BLaER1 treated with 17β-estradiol and CSF1 and Interleukin-3, amounts not matched to agents 10 nM and 100 nM (cell line): Measurements from ENCODE around the gene MYO9B.
A peak's percentile ranks its signal among the peaks of the same experiment; 100 is the strongest.

Experiments used
- H3K27ac ChIP-seq, 11 experiments: shearing (Covaris generic); formaldehyde crosslinking; 2 replicates each; pipeline ENCODE4 v1.8.1; 2022
- H3K27me3 ChIP-seq, 11 experiments: shearing (Covaris generic); formaldehyde crosslinking; 2 replicates each; pipeline ENCODE4 v1.8.1; 2022
- H3K36me3 ChIP-seq, 11 experiments: shearing (Covaris generic); formaldehyde crosslinking; 2 replicates each; pipeline ENCODE4 v1.8.1; 2022
- H3K4me1 ChIP-seq, 10 experiments: shearing (Covaris generic); formaldehyde crosslinking; 2 replicates each; pipeline ENCODE4 v1.8.1; 2022
- H3K4me2 ChIP-seq, 11 experiments: shearing (Covaris generic); formaldehyde crosslinking; 2 replicates each; pipeline ENCODE4 v1.8.1; 2022
- H3K4me3 ChIP-seq, 10 experiments: shearing (Covaris generic); formaldehyde crosslinking; 2 replicates each; pipeline ENCODE4 v1.8.1; 2022
- H3K9ac ChIP-seq, 11 experiments: shearing (Covaris generic); formaldehyde crosslinking; 2 replicates each; pipeline ENCODE4 v1.8.1; 2022
- H3K9me3 ChIP-seq, 11 experiments: shearing (Covaris generic); formaldehyde crosslinking; replicated peaks in 1 of 11; 2 replicates each; pipeline ENCODE4 v1.8.1; 2022
- H4K20me1 ChIP-seq, 11 experiments: shearing (Covaris generic); formaldehyde crosslinking; 2 replicates each; pipeline ENCODE4 v1.8.1; 2022
- Cebpa-rat ChIP-seq, 11 experiments: shearing (Covaris generic); IDR thresholded peaks; 2 replicates each; pipeline ENCODE4 v1.8.1; 2022

The MYO9B gene

DNA sequence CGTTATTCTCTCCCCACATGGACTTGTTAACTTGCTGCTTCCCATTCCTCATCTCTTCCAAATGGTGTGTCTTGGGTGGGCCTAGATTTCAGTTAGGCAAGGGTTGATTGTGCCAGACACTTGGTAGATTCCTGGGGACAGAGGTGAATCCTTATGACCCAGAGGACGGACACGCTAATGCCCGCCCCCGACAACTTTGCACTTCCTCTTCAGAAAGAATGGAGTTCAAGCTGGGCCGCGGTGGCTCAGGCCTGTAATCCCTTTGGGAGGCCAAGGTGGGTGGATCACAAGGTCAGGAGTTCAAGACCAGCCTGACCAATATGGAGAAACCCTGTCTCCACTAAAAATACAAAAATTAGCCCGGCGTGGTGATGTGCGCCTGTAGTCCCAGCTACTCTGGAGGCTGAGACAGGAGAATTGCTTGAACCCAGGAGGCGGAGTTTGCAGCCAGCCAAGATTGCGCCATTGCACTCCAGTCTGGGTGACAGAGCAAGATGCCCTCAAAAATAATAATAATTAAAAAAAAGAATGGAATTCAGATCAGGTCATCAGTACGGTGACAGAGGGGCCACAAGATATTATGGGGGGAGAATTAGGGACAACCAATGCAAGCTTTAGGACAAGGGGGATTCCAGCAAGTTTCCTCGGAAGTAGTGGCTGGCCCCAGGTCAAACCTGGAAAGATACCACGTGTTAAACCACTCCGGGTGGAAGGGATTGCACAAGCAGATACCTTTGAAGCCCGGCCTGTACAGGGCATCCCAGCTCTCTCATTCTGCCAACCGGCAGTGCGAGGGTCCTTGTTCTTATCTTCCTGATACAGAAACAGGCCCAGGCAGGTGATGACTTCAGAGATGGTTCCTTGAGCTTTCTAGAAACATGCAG is 2.7 kb downstream of the MYO9B start:
- H3K27ac ChIP-seq, result peak overlapping the region in 10 of 11 experiments; percentile 79 to 99 (median 95); a peak in 18 of 22 replicates

GRCh38 chr19:17078920-17079709 is 3.5 kb downstream of the MYO9B start:
- Histone ChIP-seq H3K4me3 (peak overlapping the region; percentile 57 to 93 (median 64)), H3K9ac (peak overlapping the region; percentile 86 to 96 (median 91)), H3K4me2 (peak overlapping the region; percentile 92 to 100 (median 99)), H3K4me1 (peaks cover 72 to 81% (median 77%) of the 10 kb centered on the region in 10 experiments), H3K27me3 (no peaks in the 10 kb centered on the region), H3K9me3 (no peaks in the 10 kb centered on the region), H3K27ac (peak overlapping the region; percentile 79 to 99 (median 95)), H4K20me1 (peaks cover 46 to 80% (median 64%) of the 10 kb centered on the region in 11 experiments), H3K36me3 (peaks cover under 1 to 22% (median 15%) of the 10 kb centered on the region in 11 experiments; a peak in 14 of 22 replicates)
- TF ChIP-seq Cebpa-rat (IDR thresholded peaks at IDR 0.05), result no peak

More for the DNA sequence above, 2.7 kb downstream of the MYO9B start:
- Histone ChIP-seq H4K20me1 (peaks cover 47 to 80% (median 60%) of the 10 kb centered on the region in 11 experiments), H3K4me1 (peaks cover 72 to 81% (median 78%) of the 10 kb centered on the region in 10 experiments), H3K9ac (peak overlapping the region; percentile 86 to 96 (median 92); a peak in 20 of 22 replicates), H3K36me3 (peaks cover 3 to 17% (median 7%) of the 10 kb centered on the region in 11 experiments; a peak in 16 of 22 replicates), H3K27me3 (no peaks in the 10 kb centered on the region), H3K4me2 (peak overlapping the region; percentile 92 to 100 (median 99)), H3K4me3 (peak overlapping the region; percentile 57 to 97 (median 75); a peak in 15 of 20 replicates), H3K9me3 (no peaks in the 10 kb centered on the region)
- 0 out of 22 replicates have a peak, but pooled peaks of 1 of the 11 experiments have one; percentile 6 for TF ChIP-seq Cebpa-rat (IDR thresholded peaks at IDR 0.05)

DNA sequence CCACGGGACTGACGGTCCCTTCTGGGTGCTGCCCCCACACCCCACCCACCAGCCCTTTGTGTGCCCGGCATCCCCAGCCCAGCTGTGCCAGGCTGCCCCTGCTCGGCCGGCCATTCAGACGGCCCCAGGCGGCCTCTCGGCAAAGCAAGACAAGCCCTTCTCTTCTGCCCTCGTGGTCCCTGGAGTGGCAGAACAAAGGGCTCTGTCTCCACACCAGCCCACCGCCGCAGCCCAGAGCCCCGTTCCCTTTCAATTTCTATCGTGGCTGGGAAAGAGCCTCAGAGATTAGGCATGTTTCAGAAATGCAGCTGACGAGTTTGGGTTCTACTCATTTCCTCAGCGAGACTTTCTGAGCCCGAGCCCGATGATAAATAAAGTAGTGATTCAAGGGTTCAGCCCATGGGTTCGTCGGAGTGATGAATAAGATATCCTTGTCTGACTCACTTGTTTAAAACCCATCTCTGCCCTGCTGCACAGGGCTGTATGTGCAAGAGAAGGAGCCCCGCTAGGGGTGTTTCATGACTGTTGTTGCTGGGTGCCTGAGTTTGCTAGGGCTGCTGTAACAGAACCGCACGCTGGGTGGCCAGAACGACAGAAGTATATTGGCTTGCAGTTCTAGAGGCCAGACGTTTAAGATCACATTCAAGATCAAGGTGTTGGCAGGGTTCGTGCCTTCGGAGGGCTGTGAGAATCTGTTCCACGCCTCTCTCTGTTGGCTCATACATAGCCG is 4.3 kb downstream of the MYO9B start:
- peak overlapping the region; percentile 86 to 96 (median 91) for H3K9ac ChIP-seq
- H3K36me3 ChIP-seq, result peaks cover 4 to 30% (median 20%) of the 10 kb centered on the region in 11 experiments; a peak in 16 of 22 replicates
- no peaks in the 10 kb centered on the region for H3K27me3 ChIP-seq
- peaks cover 71 to 82% (median 75%) of the 10 kb centered on the region in 10 experiments for H3K4me1 ChIP-seq
- H3K4me2 ChIP-seq, result peak overlapping the region; percentile 92 to 100 (median 99)
- peak in 3 of 11 experiments; percentile 27 to 91 (median 40); a peak in 2 of 22 replicates for TF ChIP-seq Cebpa-rat (IDR thresholded peaks at IDR 0.05)
- H3K9me3 ChIP-seq, result no peaks in the 10 kb centered on the region
- H3K27ac ChIP-seq, result peak overlapping the region; percentile 79 to 99 (median 95)
- peak overlapping the region; percentile 57 to 93 (median 64) for H3K4me3 ChIP-seq
- H4K20me1 ChIP-seq, result peaks cover 51 to 86% (median 69%) of the 10 kb centered on the region in 11 experiments

- Histone ChIP-seq H3K4me2 (peak overlapping the region; percentile 92 to 100 (median 99)), H3K9ac (peak overlapping the region; percentile 86 to 96 (median 91)), H3K36me3 (peaks cover 4 to 35% (median 25%) of the 10 kb centered on the region in 11 experiments; a peak in 18 of 22 replicates), H3K27ac (peak overlapping the region; percentile 62 to 99 (median 95)), H3K27me3 (no peaks in the 10 kb centered on the region), H3K9me3 (no peaks in the 10 kb centered on the region), H4K20me1 (peaks cover 56 to 91% (median 75%) of the 10 kb centered on the region in 11 experiments), H3K4me1 (peaks cover 74 to 87% (median 80%) of the 10 kb centered on the region in 10 experiments), H3K4me3 (peak overlapping the region; percentile 57 to 93 (median 64); a peak in 14 of 20 replicates)
- no peak for TF ChIP-seq Cebpa-rat (IDR thresholded peaks at IDR 0.05)
Observed at GRCh38 chr19:17080440-17080801, 4.8 kb downstream of the MYO9B start.

DNA sequence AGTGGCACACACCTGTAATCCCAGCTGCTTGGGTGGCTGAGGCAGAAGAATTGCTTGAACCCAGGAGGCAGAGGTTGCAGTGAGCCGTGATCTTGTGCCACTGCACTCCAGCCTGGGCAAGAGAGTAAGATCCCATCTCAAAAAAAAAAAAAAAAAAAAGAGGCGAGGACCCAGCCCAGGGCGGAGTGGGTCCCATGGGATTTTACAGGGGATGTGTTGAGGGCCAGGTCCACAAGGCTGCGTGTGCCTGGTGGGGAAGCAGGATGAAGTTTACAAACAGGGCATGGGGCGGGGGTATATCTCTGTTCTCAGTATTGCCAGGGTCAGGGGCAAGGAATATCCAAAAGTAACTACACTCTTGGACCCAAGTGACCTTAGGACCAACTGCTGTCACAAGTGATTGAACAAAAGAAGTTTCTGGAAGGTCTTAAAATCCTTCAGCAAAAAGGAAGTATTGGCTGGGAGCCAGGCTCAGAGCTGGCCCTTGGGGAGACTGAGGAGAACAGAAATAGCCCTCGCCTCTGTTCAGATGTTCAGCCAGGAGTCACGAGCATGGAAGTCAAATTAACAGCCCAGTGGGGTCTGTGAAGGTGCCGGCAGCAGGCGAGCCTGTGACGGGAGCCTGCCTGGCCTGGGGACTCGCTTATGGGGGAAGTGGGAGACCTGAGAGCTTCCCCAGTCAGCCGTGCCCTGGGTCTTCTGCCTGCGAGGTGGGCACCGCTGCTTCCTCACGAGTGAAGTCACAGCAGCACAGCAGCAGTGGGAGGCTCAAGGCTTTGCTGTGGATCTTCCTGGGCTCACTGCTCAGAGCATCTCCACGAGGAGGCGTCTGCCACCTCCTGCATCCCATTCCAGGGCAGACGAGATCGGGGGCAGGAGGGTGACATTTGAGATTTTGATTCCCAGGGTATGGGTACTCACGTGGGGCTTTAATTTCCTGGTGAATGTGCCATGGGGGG is 6.4 kb downstream of the MYO9B start:
- Histone ChIP-seq H3K4me2 (peak overlapping the region; percentile 92 to 100 (median 99)), H3K4me1 (peaks cover 73 to 95% (median 79%) of the 10 kb centered on the region in 10 experiments), H3K9me3 (no peaks in the 10 kb centered on the region), H3K4me3 (peak overlapping the region in 9 of 10 experiments; percentile 17 to 51 (median 33); a peak in 13 of 20 replicates), H3K36me3 (peaks cover 18 to 50% (median 41%) of the 10 kb centered on the region in 11 experiments), H4K20me1 (peaks cover 53 to 98% (median 84%) of the 10 kb centered on the region in 11 experiments), H3K27ac (peak overlapping the region; percentile 62 to 99 (median 79)), H3K9ac (peak overlapping the region; percentile 58 to 89 (median 69); a peak in 21 of 22 replicates), H3K27me3 (no peaks in the 10 kb centered on the region)
- TF ChIP-seq Cebpa-rat (IDR thresholded peaks at IDR 0.05), result no peak

GRCh38 chr19:17086120-17086519 is 10.5 kb downstream of the MYO9B start:
- peaks cover 64 to 100% (median 69%) of the 10 kb centered on the region in 10 experiments for H3K4me1 ChIP-seq
- no peak for TF ChIP-seq Cebpa-rat (IDR thresholded peaks at IDR 0.05)
- peak overlapping the region in 2 of 11 experiments; percentile 88 to 100; a peak in 2 of 22 replicates for H3K4me2 ChIP-seq
- H3K4me3 ChIP-seq, result no peak overlapping the region
- H3K27ac ChIP-seq, result 0 out of 22 replicates have a peak overlapping the region, but pooled peaks of 1 of the 11 experiments have one; percentile 25
- H3K27me3 ChIP-seq, result no peaks in the 10 kb centered on the region
- H3K36me3 ChIP-seq, result peaks cover 36 to 68% (median 58%) of the 10 kb centered on the region in 11 experiments
- H4K20me1 ChIP-seq, result peaks cover 51 to 99% (median 89%) of the 10 kb centered on the region in 11 experiments; a peak in 21 of 22 replicates
- H3K9ac ChIP-seq, result peak overlapping the region in 2 of 11 experiments; percentile 27 to 51; a peak in 1 of 22 replicates
- peaks cover 0 to 8% (median 3%) of the 10 kb centered on the region in 11 experiments; a peak in 5 of 22 replicates for H3K9me3 ChIP-seq

DNA sequence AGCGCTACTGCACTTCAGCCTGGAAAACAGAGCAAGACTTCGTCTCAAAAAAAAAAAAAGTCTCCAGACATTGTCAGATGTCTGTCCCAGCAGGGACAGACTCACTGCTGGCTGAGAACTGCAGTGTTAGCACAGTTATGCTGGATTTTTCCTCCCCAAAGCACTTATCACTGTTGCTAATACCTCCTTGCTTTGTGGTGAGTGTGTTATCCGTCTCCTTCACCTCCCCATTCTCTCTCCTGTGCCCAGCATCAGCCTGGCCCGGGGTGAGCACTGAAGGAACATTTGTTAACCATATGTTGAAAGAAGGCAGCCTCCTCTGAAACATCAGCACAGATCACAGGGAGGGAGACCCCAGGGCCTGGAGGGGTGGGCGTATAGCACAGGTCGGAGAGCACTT is 11.3 kb downstream of the MYO9B start:
- H3K4me1 ChIP-seq, result peaks cover 64 to 100% (median 69%) of the 10 kb centered on the region in 10 experiments
- peak overlapping the region in 6 of 11 experiments; percentile 5 to 40 (median 10); a peak in 4 of 22 replicates for H3K27ac ChIP-seq
- peak overlapping the region in 2 of 11 experiments; percentile 49 to 51; a peak in 4 of 22 replicates for H3K9ac ChIP-seq
- H3K36me3 ChIP-seq, result peaks cover 36 to 71% (median 59%) of the 10 kb centered on the region in 11 experiments
- peak overlapping the region in 2 of 11 experiments; percentile 88 to 100; a peak in 4 of 22 replicates for H3K4me2 ChIP-seq
- H3K27me3 ChIP-seq, result no peaks in the 10 kb centered on the region
- H3K4me3 ChIP-seq, result no peak overlapping the region
- TF ChIP-seq Cebpa-rat (IDR thresholded peaks at IDR 0.05), result no peak
- peaks cover 52 to 99% (median 89%) of the 10 kb centered on the region in 11 experiments; a peak in 21 of 22 replicates for H4K20me1 ChIP-seq
- H3K9me3 ChIP-seq, result peaks cover 0 to 8% (median 3%) of the 10 kb centered on the region in 11 experiments; a peak in 5 of 22 replicates
